ENCODE measurements around the gene GINS2. TPM values are rescaled to one million over a fixed set of nuclear protein-coding genes. Genes with fewer than 3 reads are reported as not detected.
A peak's percentile ranks its signal among the peaks of the same experiment; 100 is the strongest.

The GINS2 gene
- total RNA-seq, 1 experiment from 2014 or later: 53.3 TPM

DNA sequence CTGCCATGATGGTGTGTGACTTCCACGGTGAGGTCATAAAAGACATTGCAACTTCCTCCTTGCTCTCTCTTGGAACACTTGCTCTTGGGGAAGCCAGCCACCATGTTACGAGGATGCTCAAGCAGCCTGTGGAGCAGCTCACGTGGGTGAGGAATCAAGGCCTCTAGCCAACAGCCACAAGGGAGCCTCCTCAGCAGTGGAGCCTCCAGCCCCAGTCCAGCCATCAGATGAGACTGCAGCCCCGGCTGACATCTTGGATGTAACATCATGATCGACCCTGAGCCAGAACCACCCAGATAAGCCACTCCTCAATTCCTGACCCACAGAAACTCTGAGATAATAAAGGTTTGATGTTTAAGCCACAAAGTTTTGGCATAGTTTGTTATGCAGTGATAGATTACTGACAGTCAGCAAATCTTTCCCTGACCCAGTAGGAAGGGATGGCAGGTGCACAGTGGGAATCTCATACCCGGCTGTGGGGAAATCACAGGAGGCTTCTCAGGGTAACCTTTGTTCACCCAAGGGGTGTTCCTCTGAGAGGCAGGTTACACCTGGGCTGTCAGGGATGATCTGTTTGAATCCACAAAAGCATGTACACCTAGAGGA, 23.3 kb upstream of the GINS2 start:
- intact Hi-C loops (cut with micrococcal nuclease): no loop called here
- Histone ChIP-seq H3K9ac (ENCODE audit: low read length) (no peak overlapping the region), H3K27ac (ENCODE audit: low read depth, low read length) (no peak overlapping the region), H3K9me2 (ENCODE audit: insufficient read depth) (no peaks in the 10 kb centered on the region), H3K4me2 (ENCODE audit: low read length) (no peak overlapping the region), H3K27me3 (ENCODE audit: insufficient read depth, low read length) (no peaks in the 10 kb centered on the region), H3K9me3 (ENCODE audit: control insufficient read depth in 1 of 2, insufficient read depth in 1 of 2, low read depth in 1 of 2, low read length in 2 of 2) (peaks cover 6% of the 10 kb centered on the region in 2 experiments; a peak in 2 of 4 replicates), H4K20me1 (ENCODE audit: insufficient read depth) (no peaks in the 10 kb centered on the region), H3K36me3 (ENCODE audit: control insufficient read depth in 1 of 2, insufficient read depth in 2 of 2, low read length in 2 of 2) (peaks cover 0 to 16% of the 10 kb centered on the region in 2 experiments; a peak in 1 of 4 replicates), H2AFZ (ENCODE audit: low read depth, low read length, poor library complexity, severe bottlenecking) (no peak overlapping the region), H3K4me3 (replicated peaks in 1 of 2; ENCODE audit: low read depth in 1 of 2, low read length in 2 of 2) (no peak overlapping the region), H3K4me1 (ENCODE audit: control insufficient read depth in 1 of 2, insufficient read depth in 2 of 2, low read length in 2 of 2) (no peaks in the 10 kb centered on the region; a peak in 1 of 4 replicates), H3K79me2 (ENCODE audit: insufficient read depth, low read length) (no peaks in the 10 kb centered on the region)
- DNase-seq (ENCODE audit: low read depth, low spot score) (no peak), ATAC-seq (no peak)
- POLR2A ChIA-PET: no interaction called here
- CTCF ChIA-PET: interaction anchor here (0.8 to 1.5 kb wide), 2 partner anchors 37 to 410 kb away, joined by 4 read pairs; no protein-coding TSS in a partner anchor
- 0 out of 2 replicates have a peak, but pooled peaks have one; percentile 33 for TF ChIP-seq CBX3 (IDR thresholded peaks at IDR 0.05; ENCODE audit: low read depth)
- TF ChIP-seq, protein P1, sequence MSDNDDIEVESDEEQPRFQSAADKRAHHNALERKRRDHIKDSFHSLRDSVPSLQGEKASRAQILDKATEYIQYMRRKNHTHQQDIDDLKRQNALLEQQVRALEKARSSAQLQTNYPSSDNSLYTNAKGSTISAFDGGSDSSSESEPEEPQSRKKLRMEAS (IDR thresholded peaks at IDR 0.05): no peak
- no TSS peak for BruUV-seq (replicated peaks)
- RAD21 ChIA-PET (ENCODE audit: low non-redundant PET in 1 of 2, low total read pairs in 2 of 2, uncharacterized antibody in 2 of 2, unreplicated experiment in 2 of 2): no interaction called here

DNA sequence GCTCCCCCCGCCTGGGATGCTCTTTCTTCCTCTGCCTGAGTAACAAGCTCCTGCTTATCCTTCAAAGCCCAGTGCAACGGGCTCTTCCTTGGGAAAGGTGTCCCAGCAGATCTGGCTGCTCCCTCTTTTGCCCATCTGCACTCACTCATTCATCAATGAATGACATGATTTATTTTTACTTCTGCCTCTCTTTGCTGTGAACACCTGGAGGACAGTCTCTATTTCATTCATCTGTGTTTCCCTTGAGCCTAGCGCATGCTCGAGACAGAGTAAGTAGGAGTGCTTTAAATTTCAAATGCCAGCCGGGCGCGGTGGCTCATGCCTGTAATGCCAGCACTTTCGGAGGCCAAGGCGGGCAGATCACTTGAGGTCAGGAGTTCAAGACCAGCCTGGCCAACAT, 22.0 kb upstream of the GINS2 start:
- no peaks in the 10 kb centered on the region for H4K20me1 ChIP-seq (ENCODE audit: insufficient read depth)
- no TSS peak for BruUV-seq (replicated peaks)
- no peak overlapping the region for H3K9ac ChIP-seq (ENCODE audit: low read length)
- no peak overlapping the region for H3K4me3 ChIP-seq (replicated peaks in 1 of 2; ENCODE audit: low read depth in 1 of 2, low read length in 2 of 2)
- no peaks in the 10 kb centered on the region for H3K79me2 ChIP-seq (ENCODE audit: insufficient read depth, low read length)
- H3K9me3 ChIP-seq (ENCODE audit: control insufficient read depth in 1 of 2, insufficient read depth in 1 of 2, low read depth in 1 of 2, low read length in 2 of 2): peaks cover 6% of the 10 kb centered on the region in 2 experiments; a peak in 2 of 4 replicates
- H3K27ac ChIP-seq (ENCODE audit: low read depth, low read length): no peak overlapping the region
- ATAC-seq (no peak), DNase-seq (ENCODE audit: low read depth, low spot score) (no peak)
- ChIA-PET POLR2A (no interaction called here), RAD21 (ENCODE audit: low non-redundant PET in 1 of 2, low total read pairs in 2 of 2, uncharacterized antibody in 2 of 2, unreplicated experiment in 2 of 2) (no interaction called here), CTCF (interaction anchor here (1.5 kb wide), 1 partner anchor 35 kb away, joined by 4 read pairs; no protein-coding TSS in a partner anchor)
- no peaks in the 10 kb centered on the region for H3K4me1 ChIP-seq (ENCODE audit: control insufficient read depth in 1 of 2, insufficient read depth in 2 of 2, low read length in 2 of 2)
- no peak overlapping the region for H3K4me2 ChIP-seq (ENCODE audit: low read length)
- no peaks in the 10 kb centered on the region for H3K9me2 ChIP-seq (ENCODE audit: insufficient read depth)
- intact Hi-C loops (cut with micrococcal nuclease): no loop called here
- H3K27me3 ChIP-seq (ENCODE audit: insufficient read depth, low read length): no peaks in the 10 kb centered on the region
- TF ChIP-seq POLR2AphosphoS5 (IDR thresholded peaks at IDR 0.05; ENCODE audit: low read depth, low read length): no peak
- peaks cover 0 to 16% of the 10 kb centered on the region in 2 experiments; a peak in 1 of 4 replicates for H3K36me3 ChIP-seq (ENCODE audit: control insufficient read depth in 1 of 2, insufficient read depth in 2 of 2, low read length in 2 of 2)
- no peak overlapping the region for H2AFZ ChIP-seq (ENCODE audit: low read depth, low read length, poor library complexity, severe bottlenecking)
